HepG2 (cell line): ENCODE data around the gene ZNF782. TPM values are rescaled to one million over a fixed set of nuclear protein-coding genes. Genes with fewer than 3 reads are reported as not detected.

Experiments used
- ARNT2 ChIP-seq: sonication (generic); formaldehyde crosslinking; IDR thresholded peaks from 2 replicates; pipeline ENCODE4 v1.8.0; 2022; ENCODE audit warnings: mild to moderate bottlenecking, low read depth, missing genetic modification reagents, moderate library complexity
- ATF1 ChIP-seq: IDR thresholded peaks from 2 replicates; pipeline ENCODE4 v1.6.1; 2016; ENCODE audit warnings: mild to moderate bottlenecking, control low read depth
- CBX5 ChIP-seq: sonication (generic); formaldehyde crosslinking; IDR thresholded peaks from 2 replicates; pipeline ENCODE4 v1.4.0; 2020; ENCODE audit warnings: missing genetic modification reagents, borderline replicate concordance
- CCDC6 ChIP-seq: sonication (generic); formaldehyde crosslinking; IDR thresholded peaks from 2 replicates; pipeline ENCODE4 v1.8.1; 2022; ENCODE audit warnings: mild to moderate bottlenecking, missing genetic modification reagents, moderate library complexity
- EP300 ChIP-seq, 3 experiments: sonication (generic) in 1 of 3; formaldehyde crosslinking in 1 of 3; IDR thresholded peaks; 2 replicates each; pipeline versions ENCODE4 v1.5.1 to v1.6.1; 2011 to 2020; ENCODE audit warnings: low read depth in 2 of 3, low read length in 2 of 3, borderline replicate concordance in 1 of 3, improper control_type of control experiment in 1 of 3, mild to moderate bottlenecking in 1 of 3, missing genetic modification reagents in 1 of 3, moderate library complexity in 1 of 3
- ESRRA ChIP-seq: sonication (generic); formaldehyde crosslinking; IDR thresholded peaks from 2 replicates; pipeline ENCODE4 v1.5.1; 2020; ENCODE audit warnings: mild to moderate bottlenecking, low read depth, missing genetic modification reagents
- KAT8 ChIP-seq: IDR thresholded peaks from 2 replicates; pipeline ENCODE4 v1.6.1; 2016; ENCODE audit warnings: missing genetic modification reagents, missing compliant biosample characterization
- KDM4B ChIP-seq: sonication (generic); formaldehyde crosslinking; IDR thresholded peaks from 2 replicates; pipeline ENCODE4 v1.4.0; 2020; ENCODE audit warnings: missing genetic modification reagents
- KLF11 ChIP-seq: IDR thresholded peaks from 2 replicates; pipeline ENCODE4 v1.6.1; 2016; ENCODE audit warnings: missing compliant biosample characterization
- LCORL ChIP-seq, 2 experiments: fragments of 450-650 bp in 1 of 2; sonication (generic) in 1 of 2; formaldehyde crosslinking in 1 of 2; IDR thresholded peaks; 2 replicates each; pipeline versions ENCODE4 v1.5.0 to v1.6.1; 2017 to 2020; ENCODE audit warnings: antibody characterized with exemption in 1 of 2, missing genetic modification reagents in 1 of 2
- MIER2 ChIP-seq: IDR thresholded peaks from 2 replicates; pipeline ENCODE4 v1.6.1; 2016; ENCODE audit warnings: missing biosample characterization, missing genetic modification reagents
- MYPOP ChIP-seq: sonication (generic); formaldehyde crosslinking; IDR thresholded peaks from 2 replicates; pipeline ENCODE4 v1.8.1; 2023; ENCODE audit warnings: mild to moderate bottlenecking, moderate library complexity, missing genetic modification reagents
- NR1H2 ChIP-seq: sonication (generic); formaldehyde crosslinking; IDR thresholded peaks from 2 replicates; pipeline ENCODE4 v1.8.1; 2022; ENCODE audit warnings: low read depth, missing genetic modification reagents, borderline replicate concordance
- PAF1 ChIP-seq: IDR thresholded peaks from 2 replicates; pipeline ENCODE4 v1.6.1; 2016; ENCODE audit warnings: missing genetic modification reagents, missing compliant biosample characterization
- RBM22 ChIP-seq: fragments of 200-400 bp; formaldehyde crosslinking; optimal IDR thresholded peaks from 2 replicates; pipeline ENCODE3; 2017; ENCODE audit warnings: mild to moderate bottlenecking, low read length, moderate library complexity
- ZBTB2 ChIP-seq: sonication (generic); formaldehyde crosslinking; IDR thresholded peaks from 2 replicates; pipeline ENCODE4 v1.8.0; 2022; ENCODE audit warnings: low read depth, missing genetic modification reagents
- ZBTB38 ChIP-seq: sonication (generic); formaldehyde crosslinking; IDR thresholded peaks from 2 replicates; pipeline ENCODE4 v1.5.1; 2020; ENCODE audit warnings: mild to moderate bottlenecking, missing genetic modification reagents
- ZNF143 ChIP-seq: sonication (generic); formaldehyde crosslinking; IDR thresholded peaks from 2 replicates; pipeline ENCODE4 v1.4.0; 2020; ENCODE audit warnings: missing genetic modification reagents
- polyA plus RNA-seq, 8 experiments: library from polyadenylated mRNA; depleted of rRNA in 3 of 8; stranded (reverse) in 7 of 8; unstranded in 1 of 8; fragments of >200 nt; fragmentation: Illumina TruSeq in 4 of 8; extraction: Trizol in 4 of 8; gene quantifications; 2 replicates each; pipeline versions ENCODE4 v1.2.1 to v1.2.3, GENCODE V29; 2011 to 2016; ENCODE audit warnings: low read depth in 4 of 8, missing spikeins in 1 of 8, mixed read lengths in 1 of 8; ENCODE audit not compliant: insufficient read depth in 1 of 8
- total RNA-seq, 5 experiments: library from RNA; depleted of rRNA; stranded (reverse); fragments of >200 nt; fragmentation: Illumina TruSeq; extraction: Trizol; gene quantifications; 2 replicates each; pipeline ENCODE4 v1.2.3, GENCODE V29; 2016; ENCODE audit warnings: low read depth in 1 of 5

ZNF782 gene
- total and polyA plus RNA-seq, 2 of the 13 experiments (the other 11 are each of a cell fraction or from before 2014, with no cell fraction given), result 1.4 to 4.9 TPM

GRCh38 chr9:96854651-96855273 is 448 bp upstream of the ZNF782 start (continued):
- TF ChIP-seq MYPOP, result 0 out of 2 replicates have a peak, but pooled peaks have one; percentile 11
- no peak for TF ChIP-seq CBX5
- TF ChIP-seq ESRRA (CRISPR knock-in tag), result 0 out of 2 replicates have a peak, but pooled peaks have one; percentile 2
- TF ChIP-seq MIER2, result 0 out of 2 replicates have a peak, but pooled peaks have one; percentile 2
- 0 out of 2 replicates have a peak, but pooled peaks have one; percentile 7 for TF ChIP-seq KLF11 (CRISPR knock-in tag)
- no peak for TF ChIP-seq ZNF143 (CRISPR knock-in tag)
- TF ChIP-seq LCORL (IDR thresholded peaks at IDR 0.05), result no peak
- peak; percentile 18; the same call in 1 of the 2 replicates for TF ChIP-seq LCORL (CRISPR knock-in tag; IDR thresholded peaks at IDR 0.05)
- 0 out of 2 replicates have a peak, but pooled peaks have one; percentile 9 for TF ChIP-seq CCDC6
- TF ChIP-seq KAT8 (CRISPR knock-in tag), result 0 out of 2 replicates have a peak, but pooled peaks have one; percentile 11
- 0 out of 2 replicates have a peak, but pooled peaks have one; percentile 12 for TF ChIP-seq ZBTB38 (CRISPR knock-in tag)
- TF ChIP-seq KDM4B (CRISPR knock-in tag), result 0 out of 2 replicates have a peak, but pooled peaks have one; percentile 11
- peak; percentile 22; the same call in 1 of the 2 replicates for TF ChIP-seq ATF1 (CRISPR knock-in tag)
- no peak; the same call in 1 of the 2 replicates for TF ChIP-seq ARNT2 (CRISPR knock-in tag)
- 0 out of 4 replicates have a peak, but pooled peaks of 1 of the 2 experiments have one; percentile 2 for TF ChIP-seq EP300 (IDR thresholded peaks at IDR 0.05; ENCODE audit: low read depth in 2 of 2, low read length in 2 of 2)
- TF ChIP-seq EP300 (CRISPR knock-in tag; IDR thresholded peaks at IDR 0.05; ENCODE audit: borderline replicate concordance), result no peak
- TF ChIP-seq PAF1 (CRISPR knock-in tag), result no peak
- 0 out of 2 replicates have a peak, but pooled peaks have one; percentile 15 for TF ChIP-seq ZBTB2
- no peak for TF ChIP-seq NR1H2 (CRISPR knock-in tag)
- no peak for TF ChIP-seq RBM22
